Activated naive CD4-positive, alpha-beta T cell (primary cell): Measurements from ENCODE around the gene KCNQ1OT1.

Experiments
- DNase-seq, 4 experiments: peaks; one replicate each; lab custom pipeline; 2025; lab: John Stamatoyannopoulos, UW

Gene KCNQ1OT1

DNA sequence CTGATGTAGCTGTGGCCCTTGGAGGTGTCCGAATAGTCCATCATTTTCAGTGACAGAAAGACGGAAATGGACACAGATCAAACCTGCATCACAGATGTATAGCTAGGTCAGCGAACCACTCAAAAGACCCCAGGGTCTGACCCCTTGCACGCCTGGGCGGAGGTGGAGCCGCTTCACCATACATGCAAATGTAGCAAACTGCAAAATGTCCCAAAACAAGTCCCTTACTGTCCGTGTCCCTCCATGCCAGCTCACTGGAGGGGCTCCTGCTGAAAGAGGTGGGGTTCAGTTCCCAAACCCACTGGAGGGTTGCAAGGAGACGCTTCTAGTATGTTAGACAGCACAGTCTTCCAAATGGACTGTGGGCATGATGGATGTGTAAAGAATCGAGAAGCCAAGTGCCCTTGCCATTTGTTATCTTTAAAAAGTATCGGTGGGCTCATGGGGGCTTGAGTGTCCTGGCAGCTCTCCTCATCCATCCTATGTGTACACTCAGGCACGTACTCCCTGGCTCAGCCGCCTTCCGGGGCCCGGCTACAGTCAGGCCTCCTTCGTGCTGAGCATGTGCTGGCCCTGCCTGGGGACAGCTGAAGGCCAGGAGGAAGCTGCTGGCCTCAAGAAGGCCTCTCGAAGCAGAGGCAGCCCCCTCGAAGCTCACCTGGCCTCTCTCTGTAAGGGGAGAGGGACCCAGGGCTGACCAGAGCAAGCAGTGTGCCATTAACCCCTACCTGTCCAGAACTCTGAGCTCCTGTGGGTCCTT lies 20.2 kb upstream of the KCNQ1OT1 start:
- no peak for DNase-seq

DNA sequence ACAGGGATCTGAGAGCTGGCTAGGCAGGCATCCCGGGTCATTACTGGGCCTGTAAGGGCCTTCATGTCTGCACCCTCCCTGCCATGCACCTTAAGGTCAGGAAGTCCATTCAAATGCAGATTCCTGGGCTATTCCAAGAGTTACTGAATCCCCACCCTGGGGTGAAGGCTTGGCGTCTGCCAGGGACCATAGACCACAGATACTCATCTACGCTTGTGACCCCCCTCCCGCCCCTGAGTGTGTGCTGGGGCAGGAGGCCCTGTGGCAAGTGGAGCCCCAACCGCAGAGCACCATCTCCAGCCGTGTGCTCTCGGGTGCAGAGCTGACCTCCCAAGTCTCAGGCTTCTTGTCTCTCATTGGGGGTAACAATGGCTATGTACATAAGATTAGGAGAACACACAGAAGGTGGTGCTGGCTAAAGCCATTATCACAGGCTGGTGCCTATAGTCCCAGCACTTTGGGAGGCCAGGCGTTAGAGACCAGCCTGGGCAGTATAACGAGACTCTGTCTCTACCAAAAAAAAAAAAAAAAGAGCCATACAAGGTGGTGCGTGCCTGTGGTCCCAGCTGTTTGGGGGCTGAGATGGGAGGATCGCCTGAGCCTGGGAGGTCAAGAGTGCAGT lies 19.1 kb upstream of the KCNQ1OT1 start:
- no peak for DNase-seq

- no peak for DNase-seq
These were observed 17.9 kb upstream of the KCNQ1OT1 start for GRCh38 chr11:2717561-2718325.

DNA sequence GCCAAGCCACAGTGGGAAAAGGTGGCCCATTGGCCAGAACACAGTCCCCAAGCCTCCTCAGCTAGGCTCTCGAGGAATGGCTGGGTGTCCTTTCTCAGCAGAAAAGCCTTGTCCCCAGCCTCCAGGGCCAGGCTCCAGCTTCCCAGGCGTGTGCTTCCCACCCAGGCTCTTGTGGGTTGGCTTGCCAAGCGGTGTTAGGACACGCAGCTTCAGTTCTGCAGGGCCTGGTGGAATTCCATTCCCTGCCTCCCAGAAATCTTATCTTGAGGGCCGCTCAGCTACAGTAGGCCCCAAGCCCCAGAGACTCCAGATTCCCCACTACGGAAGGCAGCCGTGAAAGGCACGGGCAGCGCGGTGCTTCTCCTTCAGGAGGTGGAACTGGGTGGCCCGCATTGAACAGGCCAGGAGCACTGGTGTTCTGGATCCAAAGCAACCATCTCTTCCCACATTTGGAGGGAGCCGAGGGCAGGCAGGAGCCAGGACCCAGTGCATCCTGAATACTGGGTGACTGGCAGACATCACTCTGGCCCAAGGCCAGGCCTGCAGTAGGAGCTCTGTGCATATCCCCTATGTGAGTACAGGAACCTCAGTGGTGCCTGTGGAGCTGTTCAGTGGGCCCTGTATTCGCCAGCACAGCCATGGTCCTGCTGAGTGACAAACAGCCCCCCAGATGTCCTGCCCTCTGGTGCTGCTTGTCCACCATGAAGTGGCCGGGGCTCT lies 16.7 kb upstream of the KCNQ1OT1 start:
- DNase-seq, result no peak

DNA sequence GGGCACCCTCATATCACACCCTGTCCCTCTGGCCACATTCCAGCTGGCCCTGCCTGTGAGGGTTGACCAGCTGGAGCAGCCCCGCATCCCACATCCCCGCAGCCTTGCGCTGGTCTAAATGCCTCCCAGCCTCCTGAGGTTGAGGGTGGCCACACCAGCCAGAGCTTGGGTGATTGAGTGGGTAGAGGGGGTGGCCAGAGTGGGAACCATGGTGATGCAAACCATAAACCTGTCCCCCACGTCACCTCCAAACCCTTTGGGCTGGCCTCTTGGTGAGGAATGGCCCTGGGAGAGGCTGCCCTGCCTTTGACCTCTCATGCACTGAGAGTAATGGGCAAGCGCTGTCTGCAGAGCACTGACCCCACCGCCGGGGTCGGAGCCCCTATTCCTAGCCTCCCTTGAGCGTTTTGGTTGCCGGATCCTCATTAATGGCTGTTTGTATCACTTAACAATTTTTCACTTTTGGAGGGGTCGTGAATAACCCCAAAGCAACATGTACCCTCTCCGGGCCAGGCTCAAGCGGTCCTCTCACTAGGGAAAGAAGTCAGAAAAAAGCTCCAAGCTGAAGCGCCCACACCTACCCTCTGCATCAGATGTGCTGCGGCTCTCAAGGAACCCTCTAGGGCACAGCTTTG lies 16.0 kb upstream of the KCNQ1OT1 start:
- DNase-seq, result no peak

- no peak for DNase-seq
These were observed 15.1 kb upstream of the KCNQ1OT1 start for GRCh38 chr11:2714871-2715270.

DNA sequence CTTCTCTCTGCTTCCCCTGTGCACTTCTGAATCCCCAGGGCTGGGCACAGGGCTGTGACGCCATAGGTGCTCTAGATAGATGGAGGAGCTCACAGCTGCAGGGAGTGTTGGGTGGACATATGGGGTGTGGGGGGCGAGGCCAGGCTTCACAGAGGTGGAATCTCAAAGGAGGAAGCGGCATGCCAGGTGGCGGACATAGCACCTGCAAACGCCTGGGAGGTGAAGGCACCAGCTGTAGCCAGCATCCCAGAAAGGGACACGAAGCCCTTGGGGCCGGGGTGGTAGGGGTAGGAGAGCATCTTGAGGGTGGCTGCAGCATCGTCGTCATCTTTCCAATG lies 14.6 kb upstream of the KCNQ1OT1 start:
- DNase-seq, result no peak

- DNase-seq, result no peak
These were observed 14.1 kb upstream of the KCNQ1OT1 start for GRCh38 chr11:2713661-2714462.

DNA sequence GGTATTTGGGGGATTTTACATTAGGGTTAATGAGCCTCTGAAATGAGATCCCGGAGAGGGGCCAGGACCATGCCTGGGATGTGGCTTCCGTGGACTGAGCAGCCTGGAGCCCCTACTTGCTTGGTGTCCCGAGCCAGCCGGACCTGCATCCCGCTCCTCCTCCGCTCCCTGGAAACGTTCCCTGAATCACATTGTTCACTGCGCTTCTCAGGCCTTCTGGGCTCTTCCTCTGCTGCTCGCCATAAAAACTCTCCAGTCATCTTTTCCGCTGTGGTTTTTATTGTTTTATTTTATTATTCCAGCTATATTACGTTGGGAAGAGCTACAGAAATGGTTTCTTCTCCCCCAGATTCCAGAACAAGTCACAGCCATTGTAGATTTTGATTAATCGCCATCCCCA lies 13.3 kb upstream of the KCNQ1OT1 start:
- no peak for DNase-seq

- DNase-seq, result no peak
These were observed 11.4 kb upstream of the KCNQ1OT1 start for GRCh38 chr11:2711161-2711560.

DNA sequence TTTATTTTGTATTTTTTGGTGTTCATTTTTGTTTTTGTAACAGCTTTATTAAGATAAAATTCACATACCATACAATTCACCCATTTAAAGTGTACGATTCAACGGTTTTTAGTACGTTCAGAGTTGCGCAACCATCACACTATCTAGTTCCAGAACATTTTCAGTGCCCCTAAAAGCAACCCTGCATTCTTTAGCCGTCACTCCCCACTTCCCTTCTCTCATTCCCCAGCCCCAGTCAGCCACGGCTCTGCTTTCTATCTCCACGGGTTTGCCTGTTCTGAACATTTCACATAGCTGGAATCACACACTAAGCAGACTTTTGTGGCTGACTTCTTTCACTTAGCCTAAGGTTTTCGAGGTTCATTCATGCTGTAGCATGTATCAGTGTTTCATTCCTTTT lies 9.6 kb upstream of the KCNQ1OT1 start:
- DNase-seq, result no peak

GRCh38 chr11:2708757-2709281 lies 9.0 kb upstream of the KCNQ1OT1 start:
- no peak for DNase-seq

- DNase-seq, result no peak
These were observed 8.4 kb upstream of the KCNQ1OT1 start for GRCh38 chr11:2708151-2708581.

DNA sequence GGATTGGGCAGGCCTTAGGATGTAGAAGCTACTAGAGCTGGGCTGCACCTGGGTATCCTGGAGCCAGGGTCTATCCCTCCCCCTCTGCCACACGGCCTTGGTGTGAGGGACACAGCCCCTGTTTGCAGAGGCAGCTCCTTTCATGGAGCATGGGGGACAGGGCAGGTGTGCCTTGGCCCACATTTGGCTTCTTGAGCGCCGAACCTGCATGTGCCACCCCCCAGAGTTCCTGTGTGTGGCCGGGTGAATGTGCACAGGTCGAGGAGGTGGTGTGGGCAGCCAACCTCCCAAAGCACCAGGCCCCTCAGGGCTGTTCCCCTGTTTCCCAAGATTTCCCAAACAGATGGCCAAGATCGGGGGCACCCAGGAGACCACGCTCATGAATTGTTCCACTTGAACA lies 7.9 kb upstream of the KCNQ1OT1 start:
- no peak for DNase-seq

DNA sequence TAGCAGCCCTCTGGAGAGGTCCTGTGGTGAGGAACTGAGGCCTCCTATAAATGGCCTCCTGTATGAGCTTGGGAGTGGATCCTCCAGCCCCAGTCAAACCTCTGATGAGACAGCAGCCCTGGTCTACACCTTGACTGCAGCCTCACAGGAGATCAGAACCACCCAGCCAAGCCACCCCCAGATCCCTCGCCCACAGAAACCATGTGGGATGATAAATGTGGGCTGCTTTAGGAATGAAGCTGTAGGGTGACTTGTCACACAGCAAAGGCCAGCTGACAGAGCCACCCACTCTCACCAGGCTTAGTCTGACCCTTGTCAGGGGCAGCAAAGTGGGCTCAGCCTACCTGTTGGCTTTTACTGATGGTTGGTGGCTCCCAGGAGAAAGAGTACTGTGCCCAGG lies 6.5 kb upstream of the KCNQ1OT1 start:
- DNase-seq, result no peak

GRCh38 chr11:2704896-2705606 lies 5.3 kb upstream of the KCNQ1OT1 start:
- DNase-seq, result no peak

- DNase-seq, result no peak
These were observed 4.6 kb upstream of the KCNQ1OT1 start for GRCh38 chr11:2704356-2704755.

- no peak for DNase-seq
These were observed 3.8 kb upstream of the KCNQ1OT1 start for GRCh38 chr11:2703363-2704141.

GRCh38 chr11:2702771-2703362 lies 3.1 kb upstream of the KCNQ1OT1 start:
- DNase-seq, result no peak
